Sigmoid colon (tissue), 3 donors: Measurements from ENCODE around the gene NRG3.

Experiments used
- CTCF ChIP-seq, 4 experiments: fragments of 450-650 bp in 3 of 4; fragments of 200-600 bp in 1 of 4; IDR thresholded peaks; one replicate each; pipeline ENCODE4 v1.5.1; 2016 to 2019; ENCODE audit warnings: antibody characterized with exemption in 4 of 4, mild to moderate bottlenecking in 3 of 4, moderate library complexity in 2 of 4
- POLR2A ChIP-seq, 2 donors: fragments of 450-650 bp; IDR thresholded peaks; one replicate each; pipeline ENCODE4 v1.6.1; 2016; ENCODE audit warnings: antibody characterized with exemption in 2 of 2, mild to moderate bottlenecking in 2 of 2, moderate library complexity in 2 of 2

DNA sequence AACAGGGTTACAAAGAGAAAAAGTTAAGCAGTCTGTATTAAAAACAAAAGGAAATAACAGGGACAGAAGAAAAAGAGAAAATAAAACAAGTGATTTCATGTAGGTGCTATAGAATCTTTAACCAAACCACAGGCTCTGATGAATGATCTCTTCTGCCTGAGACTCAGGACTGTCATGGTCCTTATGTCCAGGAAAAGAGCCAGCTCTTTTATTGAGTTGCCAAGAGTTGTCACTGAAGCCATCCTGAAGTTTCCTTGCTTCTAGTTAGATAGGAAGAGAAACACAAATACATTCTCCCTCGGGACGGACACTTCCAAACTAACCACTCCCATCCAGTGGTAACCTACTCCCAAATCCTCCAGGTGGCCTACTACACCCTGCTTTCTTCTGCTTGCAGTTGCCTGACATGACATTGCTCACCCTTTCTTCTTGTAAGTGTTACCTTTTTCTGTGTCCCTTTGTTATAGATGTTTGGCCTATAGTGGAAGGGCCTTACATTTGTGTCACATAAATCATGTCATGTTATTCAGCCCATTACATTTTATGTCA, 346.7 kb downstream of the NRG3 start:
- no peak for TF ChIP-seq POLR2A (IDR thresholded peaks at IDR 0.05)
- TF ChIP-seq CTCF (IDR thresholded peaks at IDR 0.05): no peak
